GM15510 (cell line): Measurements from ENCODE around the gene MAGI1.

Source experiments
- POLR2A ChIP-seq: IDR thresholded peaks from 3 replicates; pipeline ENCODE4 v1.6.1; 2011; ENCODE audit warnings: borderline replicate concordance; ENCODE audit not compliant: insufficient read length; ENCODE audit errors: extremely low read depth

MAGI1 gene

GRCh38 chr3:65936908-65937638 is 101.6 kb downstream of the MAGI1 start:
- no peak for TF ChIP-seq POLR2A

DNA sequence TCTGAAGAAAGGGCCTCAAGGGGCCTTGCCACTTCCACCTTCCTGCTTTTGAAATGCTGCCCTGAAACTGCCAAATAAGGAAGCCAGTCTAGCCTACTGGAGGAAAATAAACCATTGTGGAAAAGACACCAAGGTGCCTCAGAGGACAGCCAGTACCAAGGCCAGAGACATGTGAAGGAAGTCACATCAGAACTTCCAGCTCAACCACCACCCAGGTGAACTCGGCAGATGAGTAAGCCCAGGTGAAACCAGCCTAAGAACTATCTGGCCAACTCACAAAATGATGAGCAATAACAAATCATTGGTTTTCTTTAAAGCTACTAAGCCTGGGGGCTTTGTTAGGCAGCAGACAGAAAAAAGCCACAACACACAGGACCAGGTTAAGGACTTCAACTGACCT is 103.0 kb downstream of the MAGI1 start:
- no peak for TF ChIP-seq POLR2A

- no peak for TF ChIP-seq POLR2A
These were observed 108.1 kb downstream of the MAGI1 start for GRCh38 chr3:65930648-65931047.

DNA sequence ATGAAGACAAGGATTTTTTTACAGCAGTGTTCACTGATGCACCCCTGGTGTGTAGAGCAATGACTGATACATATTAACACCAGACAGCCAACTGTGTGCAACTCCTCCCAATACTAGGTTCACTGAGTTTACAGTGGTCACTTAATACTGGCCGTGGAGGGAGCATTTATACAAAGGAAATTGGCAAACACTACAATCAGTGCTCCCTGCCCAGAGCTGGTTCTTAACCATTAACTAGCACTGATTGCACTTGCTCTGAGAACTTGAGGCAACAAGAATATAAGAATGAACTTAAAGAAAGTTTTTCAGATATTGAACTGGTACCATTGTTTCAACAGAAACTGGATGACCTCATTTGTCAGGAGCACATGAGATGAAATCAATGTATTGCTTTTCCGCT is 110.6 kb downstream of the MAGI1 start:
- no peak for TF ChIP-seq POLR2A

- TF ChIP-seq POLR2A = no peak
These were observed 111.1 kb downstream of the MAGI1 start for GRCh38 chr3:65927576-65927975.

DNA sequence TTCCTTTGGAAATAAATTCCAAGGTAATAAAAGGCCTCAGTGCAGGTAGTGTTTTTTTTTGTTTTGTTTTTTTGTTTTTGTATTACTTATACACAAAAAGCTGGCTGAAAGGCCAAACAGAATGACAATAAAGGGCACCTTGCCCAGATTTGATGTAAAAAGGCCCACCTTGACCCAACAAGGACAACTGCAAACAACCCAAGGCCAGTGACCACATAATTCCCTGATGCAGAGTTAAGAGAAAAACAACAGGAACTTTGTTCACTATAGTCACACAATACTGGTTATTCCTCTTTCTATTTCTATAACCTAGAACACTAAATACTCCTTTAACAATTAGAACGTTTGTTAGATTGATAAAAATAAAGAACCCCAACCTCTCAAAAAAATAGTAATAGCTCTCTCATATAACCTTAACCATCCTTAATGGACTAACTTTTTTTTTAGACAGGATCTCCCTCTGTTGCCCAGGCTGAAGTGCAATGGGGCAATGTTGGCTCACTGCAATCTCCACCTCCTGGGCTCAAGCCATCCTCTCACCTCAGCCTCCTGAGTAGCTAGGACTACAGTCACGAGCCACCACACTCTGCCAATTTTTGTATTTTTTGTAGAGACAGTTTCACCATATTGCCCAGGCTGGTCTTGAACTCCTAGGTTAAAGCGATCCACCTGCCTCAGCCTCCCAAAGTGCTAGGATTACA is 113.3 kb downstream of the MAGI1 start:
- no peak for TF ChIP-seq POLR2A

- TF ChIP-seq POLR2A = no peak
These were observed 114.0 kb downstream of the MAGI1 start for GRCh38 chr3:65924762-65925161.

DNA sequence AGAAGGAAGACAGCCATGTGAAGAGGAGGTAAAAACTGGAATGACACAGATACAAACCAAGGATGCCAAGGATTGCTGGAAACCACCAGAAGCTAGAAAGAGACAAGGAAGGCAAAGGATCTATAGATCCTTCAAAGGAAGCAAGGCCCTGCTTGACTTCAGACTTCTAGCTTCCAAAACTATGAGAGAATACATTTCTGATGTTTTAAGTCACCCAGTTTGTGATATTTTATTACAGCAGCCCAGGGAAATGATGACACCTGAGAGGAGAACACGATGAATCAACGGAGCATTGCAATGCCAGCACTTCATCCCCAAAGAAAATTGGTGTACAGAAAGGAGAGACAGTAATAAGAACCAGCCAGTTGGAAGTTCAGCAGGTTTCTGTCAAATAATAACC is 116.3 kb downstream of the MAGI1 start:
- TF ChIP-seq POLR2A = no peak

DNA sequence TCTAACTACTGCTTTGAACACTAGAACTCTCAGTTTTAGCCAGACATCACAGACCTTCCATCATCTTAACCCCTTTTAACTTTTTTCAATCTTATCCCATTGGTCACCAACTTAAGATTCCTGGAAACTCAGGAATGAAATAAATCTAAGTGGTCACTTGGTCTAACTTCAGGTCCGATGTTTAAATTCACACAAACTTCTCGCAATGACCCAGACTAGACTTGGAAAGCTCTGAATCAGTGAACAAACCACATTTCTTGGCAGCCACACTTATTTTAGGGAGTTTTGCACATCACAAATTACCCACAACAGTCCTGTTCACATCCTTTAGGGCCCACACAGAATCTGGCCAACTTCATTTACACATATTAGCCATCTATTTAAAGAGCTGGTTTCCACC is 118.9 kb downstream of the MAGI1 start:
- TF ChIP-seq POLR2A = no peak

GRCh38 chr3:65915477-65915876 is 123.2 kb downstream of the MAGI1 start:
- no peak for TF ChIP-seq POLR2A

GRCh38 chr3:65914740-65915367 is 123.9 kb downstream of the MAGI1 start:
- no peak for TF ChIP-seq POLR2A

DNA sequence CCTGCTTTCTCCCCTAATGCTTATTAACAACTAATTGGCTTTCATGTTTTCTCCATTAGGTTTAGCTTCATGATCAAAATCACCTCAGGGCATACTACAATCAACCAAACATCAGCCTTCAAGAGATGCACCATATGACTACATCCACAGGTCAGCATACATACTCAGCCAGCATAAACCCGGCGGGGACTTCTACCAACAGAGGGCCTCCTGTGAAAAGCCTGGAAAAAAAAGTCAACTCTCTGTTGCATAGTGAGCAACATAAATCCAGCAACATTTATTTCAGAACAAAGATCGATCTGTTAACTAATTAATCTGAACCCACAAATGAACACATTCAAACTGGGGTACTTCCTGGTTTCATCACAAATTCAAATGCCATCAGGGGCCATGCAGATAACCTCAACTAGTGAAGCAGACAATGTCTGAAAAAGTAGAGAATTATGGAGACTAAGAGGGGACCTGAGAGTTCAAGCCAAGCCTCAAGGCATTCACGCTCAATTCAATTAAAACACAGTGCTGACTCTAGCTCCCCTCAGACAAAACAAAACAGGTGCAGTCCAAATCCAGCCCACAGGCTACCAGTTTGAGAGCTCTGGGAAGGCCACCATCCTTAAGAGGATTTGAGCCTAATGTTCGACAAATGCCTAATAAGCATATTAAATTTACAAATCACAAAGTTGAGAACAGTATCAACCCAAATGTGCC is 124.5 kb downstream of the MAGI1 start:
- no peak for TF ChIP-seq POLR2A

DNA sequence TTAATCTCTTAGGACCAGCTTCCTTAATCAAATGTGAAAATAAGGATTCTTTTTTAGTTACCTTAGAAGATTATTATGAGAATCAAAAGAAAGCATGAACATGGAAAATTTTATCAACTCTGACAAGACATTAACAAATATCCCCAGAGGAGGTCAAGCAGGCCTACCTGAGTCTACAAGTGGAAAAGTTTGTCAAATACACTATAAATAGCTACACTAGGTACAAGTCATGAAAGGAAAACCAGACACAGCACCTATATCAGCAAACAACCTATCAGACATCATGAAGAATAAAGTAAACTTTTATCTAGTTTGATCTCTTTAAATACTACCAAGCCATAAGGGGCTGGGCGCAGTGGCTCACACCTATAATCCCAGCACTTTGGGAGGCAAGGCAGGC is 126.1 kb downstream of the MAGI1 start:
- TF ChIP-seq POLR2A = no peak

GRCh38 chr3:65908588-65908987 is 130.1 kb downstream of the MAGI1 start:
- no peak for TF ChIP-seq POLR2A
